Trophoblast cell (in vitro differentiated cells and primary cell): ENCODE data around the gene SLC36A1.

Experiments
- DNase-seq, 2 donors: peaks; one replicate each; pipeline ENCODE4 v3.0.0-alpha.2; 2016
- H2AFZ ChIP-seq: 2 replicates; pipeline ENCODE4 v1.6.1; 2013; ENCODE audit warnings: low read length, moderate library complexity, mild to moderate bottlenecking; ENCODE audit not compliant: insufficient read depth, poor library complexity
- H2AK5ac ChIP-seq: 2 replicates; pipeline ENCODE4 v1.6.1; 2013; ENCODE audit warnings: mild to moderate bottlenecking, low read length
- H2BK120ac ChIP-seq: 2 replicates; pipeline ENCODE4 v1.6.1; 2013; ENCODE audit warnings: low read length, mild to moderate bottlenecking, moderate library complexity; ENCODE audit not compliant: insufficient read depth, poor library complexity
- H2BK12ac ChIP-seq: 2 replicates; pipeline ENCODE4 v1.6.1; 2013; ENCODE audit warnings: mild to moderate bottlenecking, low read length, moderate library complexity
- H2BK5ac ChIP-seq: 2 replicates; pipeline ENCODE4 v1.6.1; 2013; ENCODE audit warnings: low read length, low read depth, moderate library complexity, mild to moderate bottlenecking; ENCODE audit not compliant: poor library complexity
- H3K14ac ChIP-seq: 2 replicates; pipeline ENCODE4 v1.6.1; 2013; ENCODE audit warnings: mild to moderate bottlenecking, low read length
- H3K18ac ChIP-seq: 2 replicates; pipeline ENCODE4 v1.6.1; 2013; ENCODE audit warnings: mild to moderate bottlenecking, low read length
- H3K23ac ChIP-seq: 2 replicates; pipeline ENCODE4 v1.6.1; 2013; ENCODE audit warnings: low read length
- H3K27ac ChIP-seq: 2 replicates; pipeline ENCODE4 v1.5.1; 2013; ENCODE audit warnings: low read depth, mild to moderate bottlenecking, inconsistent platforms, low read length, moderate library complexity
- H3K27me3 ChIP-seq: 2 replicates; pipeline ENCODE4 v1.6.1; 2013; ENCODE audit warnings: inconsistent platforms, mild to moderate bottlenecking, low read length, moderate library complexity; ENCODE audit not compliant: insufficient read depth
- H3K36me3 ChIP-seq, 2 experiments: 1 replicate in 1 of 2; 2 replicates in 1 of 2; pipeline ENCODE4 v1.6.1; 2013; ENCODE audit warnings: low read length in 2 of 2, mild to moderate bottlenecking in 2 of 2, moderate library complexity in 1 of 2; ENCODE audit not compliant: insufficient read depth in 2 of 2, control insufficient read depth in 1 of 2
- H3K4ac ChIP-seq: 2 replicates; pipeline ENCODE4 v1.6.1; 2013; ENCODE audit warnings: low read depth, mild to moderate bottlenecking, low read length, moderate library complexity
- H3K4me1 ChIP-seq, 2 experiments: 1 replicate in 1 of 2; 2 replicates in 1 of 2; pipeline ENCODE4 v1.6.1; 2013; ENCODE audit warnings: low read length in 2 of 2, mild to moderate bottlenecking in 2 of 2, moderate library complexity in 1 of 2; ENCODE audit not compliant: insufficient read depth in 2 of 2, control insufficient read depth in 1 of 2
- H3K4me2 ChIP-seq: 2 replicates; pipeline ENCODE4 v1.6.1; 2013; ENCODE audit warnings: inconsistent platforms, mild to moderate bottlenecking, low read length, moderate library complexity
- H3K4me3 ChIP-seq: 2 replicates; pipeline ENCODE4 v1.5.1; 2013; ENCODE audit warnings: mild to moderate bottlenecking, low read depth, low read length, inconsistent platforms
- H3K79me1 ChIP-seq: one replicate; pipeline ENCODE4 v1.6.1; 2013; ENCODE audit warnings: low read length
- H3K79me2 ChIP-seq: 2 replicates; pipeline ENCODE4 v1.6.1; 2013; ENCODE audit warnings: low read length, mild to moderate bottlenecking; ENCODE audit not compliant: control insufficient read depth, insufficient read depth, poor library complexity
- H3K9ac ChIP-seq: 2 replicates; pipeline ENCODE4 v1.6.1; 2013; ENCODE audit warnings: mild to moderate bottlenecking, low read length
- H3K9me3 ChIP-seq: 2 replicates; pipeline ENCODE4 v1.6.1; 2013; ENCODE audit warnings: low read depth, mild to moderate bottlenecking, control low read depth, inconsistent platforms, low read length; ENCODE audit not compliant: insufficient read depth
- H4K12ac ChIP-seq: 2 replicates; pipeline ENCODE4 v1.6.1; 2013; ENCODE audit warnings: low read depth, mild to moderate bottlenecking, low read length, moderate library complexity
- H4K8ac ChIP-seq: 2 replicates; pipeline ENCODE4 v1.6.1; 2013; ENCODE audit warnings: low read depth, mild to moderate bottlenecking, low read length, moderate library complexity
- H4K91ac ChIP-seq: one replicate; pipeline ENCODE4 v1.6.1; 2013; ENCODE audit warnings: low read depth, mild to moderate bottlenecking, low read length, moderate library complexity
- WGBS: extraction: QIAGEN DNeasy Blood & Tissue Kit; methylation state at CpG from one replicate; pipeline ENCODE4 v1.1.7; 2013; ENCODE audit warnings: missing lambda C conversion rate; ENCODE audit not compliant: insufficient read length, insufficient coverage; ENCODE audit errors: extremely low coverage; 5-methylcytosine and 5-hydroxymethylcytosine counted together

SLC36A1 gene

DNA sequence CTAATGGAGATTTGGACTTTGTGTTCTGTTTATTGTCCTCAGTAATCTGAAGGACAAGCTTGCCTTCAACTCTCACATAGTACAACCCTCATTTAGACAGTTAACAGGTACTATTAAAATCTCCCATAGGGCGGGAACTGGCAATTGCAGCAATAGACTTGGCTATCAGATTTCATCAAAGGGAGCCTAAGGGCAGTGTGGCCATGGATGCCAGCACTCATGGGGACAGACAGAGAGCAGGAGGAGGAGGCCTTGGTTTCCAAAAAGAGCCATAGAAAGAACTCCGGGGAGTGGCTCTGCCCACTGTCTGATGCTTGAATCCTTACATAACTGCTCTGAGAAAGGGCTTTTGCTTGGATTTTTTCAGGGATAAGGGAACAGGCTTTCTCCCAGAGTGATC, 6.8 kb downstream of the SLC36A1 start:
- Histone ChIP-seq H2BK120ac (no peak overlapping the region), H2AK5ac (no peak overlapping the region), H3K4me2 (no peak overlapping the region), H4K8ac (no peak overlapping the region), H3K4me3 (no peak overlapping the region), H3K9ac (no peak overlapping the region), H3K18ac (no peak overlapping the region), H3K9me3 (no peaks in the 10 kb centered on the region), H3K4me1 (peaks cover 6% of the 10 kb centered on the region in 2 experiments), H2BK12ac (no peak overlapping the region), H3K27ac (no peak overlapping the region), H2AFZ (no peak overlapping the region), H3K4ac (no peak overlapping the region), H3K23ac (no peak overlapping the region), H3K79me2 (no peaks in the 10 kb centered on the region), H3K14ac (no peak overlapping the region), H4K91ac (no peak overlapping the region), H3K36me3 (no peaks in the 10 kb centered on the region), H3K79me1 (no peaks in the 10 kb centered on the region), H4K12ac (no peak overlapping the region), H3K27me3 (no peaks in the 10 kb centered on the region), H2BK5ac (no peak overlapping the region)
- peak; percentile 40 to 70 for DNase-seq
- WGBS = no CpG with 5 or more reads among the region's 2 CpGs

DNA sequence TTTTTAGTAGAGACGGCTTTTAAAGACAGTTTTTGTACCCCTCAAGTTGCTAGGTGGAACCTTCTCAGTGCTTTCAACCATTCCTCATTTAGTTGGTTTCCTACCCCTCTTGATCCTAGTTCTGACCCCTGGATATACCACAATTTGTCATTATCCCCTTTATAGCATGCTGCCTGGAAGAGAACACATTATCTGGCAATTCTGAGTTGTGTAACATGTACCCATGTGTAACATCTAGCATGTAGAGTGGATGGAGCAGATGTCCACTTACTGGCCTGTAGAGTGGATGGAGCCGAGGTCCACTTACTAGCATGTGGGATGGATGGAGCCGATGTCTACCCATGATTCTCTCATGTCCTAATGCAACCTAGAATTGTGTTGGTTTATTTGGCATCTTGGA, 7.5 kb downstream of the SLC36A1 start:
- no peak for DNase-seq
- Histone ChIP-seq H4K91ac (no peak overlapping the region), H3K9me3 (no peaks in the 10 kb centered on the region), H2AK5ac (no peak overlapping the region), H3K79me2 (no peaks in the 10 kb centered on the region), H3K27me3 (no peaks in the 10 kb centered on the region), H3K27ac (no peak overlapping the region), H3K4ac (no peak overlapping the region), H3K36me3 (no peaks in the 10 kb centered on the region), H3K23ac (no peak overlapping the region), H4K12ac (no peak overlapping the region), H3K9ac (no peak overlapping the region), H3K4me3 (no peak overlapping the region), H2AFZ (no peak overlapping the region), H3K18ac (no peak overlapping the region), H3K14ac (no peak overlapping the region), H3K4me1 (peaks cover 6 to 10% of the 10 kb centered on the region in 2 experiments), H2BK120ac (no peak overlapping the region), H3K79me1 (no peaks in the 10 kb centered on the region), H3K4me2 (no peak overlapping the region), H2BK5ac (no peak overlapping the region), H4K8ac (no peak overlapping the region), H2BK12ac (no peak overlapping the region)
- WGBS = no CpG with 5 or more reads among the region's 3 CpGs

DNA sequence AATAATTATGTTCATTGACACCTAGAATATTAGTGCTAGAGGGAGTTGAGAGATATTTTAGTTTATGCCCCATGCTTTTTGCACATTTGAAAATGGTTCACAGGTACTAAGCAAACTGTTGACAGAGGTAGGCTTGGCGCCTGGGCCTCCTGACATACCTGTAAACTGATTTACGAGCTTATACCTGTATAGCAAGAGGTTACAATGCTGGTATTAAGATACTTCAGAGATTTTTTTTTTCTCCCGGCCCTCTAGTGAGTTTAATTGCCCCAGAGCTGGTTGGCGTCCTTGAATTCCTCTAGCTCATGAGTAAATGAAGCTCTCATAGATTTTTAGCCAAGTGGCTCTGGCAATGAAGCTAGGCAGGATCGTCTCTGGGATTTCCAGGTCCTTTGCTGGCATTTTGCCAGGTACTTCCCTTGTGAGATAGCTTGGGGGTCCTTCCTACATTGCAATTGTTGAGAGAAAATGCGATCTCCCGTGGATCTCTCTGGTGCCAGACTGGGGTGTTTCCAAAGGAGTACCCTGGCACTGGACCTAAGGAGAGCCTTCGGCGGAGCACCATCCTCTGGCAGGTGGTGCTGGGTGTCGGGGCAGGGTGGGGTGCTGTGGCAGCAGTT, 9.0 kb downstream of the SLC36A1 start:
- Histone ChIP-seq H2BK12ac (peak overlapping the region; percentile 17), H3K14ac (no peak overlapping the region), H3K4me2 (no peak overlapping the region), H3K4ac (no peak overlapping the region), H3K4me1 (peaks cover 9 to 13% of the 10 kb centered on the region in 2 experiments), H3K9me3 (no peaks in the 10 kb centered on the region), H4K8ac (no peak overlapping the region), H3K27ac (no peak overlapping the region), H4K12ac (no peak overlapping the region), H4K91ac (no peak overlapping the region), H2BK5ac (no peak overlapping the region), H3K23ac (no peak overlapping the region), H2BK120ac (no peak overlapping the region), H3K79me1 (no peaks in the 10 kb centered on the region), H3K4me3 (no peak overlapping the region), H3K18ac (peak overlapping the region; percentile 56), H3K79me2 (no peaks in the 10 kb centered on the region), H3K9ac (no peak overlapping the region), H2AK5ac (no peak overlapping the region), H3K27me3 (no peaks in the 10 kb centered on the region), H2AFZ (no peak overlapping the region), H3K36me3 (no peaks in the 10 kb centered on the region)
- peak; percentile 75 to 89 for DNase-seq
- no CpG with 5 or more reads among the region's 10 CpGs for WGBS

DNA sequence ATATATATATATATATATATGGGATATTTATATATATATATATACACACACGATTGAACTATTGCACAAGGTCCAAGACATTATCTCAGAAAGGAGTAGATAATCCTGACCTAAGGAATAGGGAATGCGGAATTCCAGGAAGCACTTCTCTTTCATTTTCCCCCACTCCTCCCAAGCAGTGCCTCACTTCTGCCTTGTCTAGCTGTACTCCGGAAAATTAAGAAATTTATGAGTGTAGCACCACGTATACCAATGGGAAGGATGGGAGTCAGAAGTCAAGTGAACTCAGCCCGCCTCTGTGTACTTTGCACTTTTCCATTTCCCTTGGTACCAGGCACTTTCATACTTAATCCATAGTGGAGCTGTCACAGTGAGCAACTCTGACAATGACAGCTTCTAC, 10.9 kb downstream of the SLC36A1 start:
- H2BK12ac ChIP-seq = no peak overlapping the region
- H2AK5ac ChIP-seq = no peak overlapping the region
- WGBS = no CpG with 5 or more reads among the region's 5 CpGs
- H2BK5ac ChIP-seq = no peak overlapping the region
- H3K27ac ChIP-seq = no peak overlapping the region
- H3K14ac ChIP-seq = no peak overlapping the region
- no peaks in the 10 kb centered on the region for H3K9me3 ChIP-seq
- DNase-seq = peak; percentile 15 to 50
- no peak overlapping the region for H2BK120ac ChIP-seq
- H3K23ac ChIP-seq = no peak overlapping the region
- no peaks in the 10 kb centered on the region for H3K79me2 ChIP-seq
- H3K18ac ChIP-seq = no peak overlapping the region
- no peak overlapping the region for H4K91ac ChIP-seq
- H3K4ac ChIP-seq = no peak overlapping the region
- H3K27me3 ChIP-seq = no peaks in the 10 kb centered on the region
- no peaks in the 10 kb centered on the region for H3K79me1 ChIP-seq
- no peak overlapping the region for H3K9ac ChIP-seq
- H4K12ac ChIP-seq = no peak overlapping the region
- peaks cover 9 to 13% of the 10 kb centered on the region in 2 experiments for H3K4me1 ChIP-seq
- H4K8ac ChIP-seq = no peak overlapping the region
- no peak overlapping the region for H2AFZ ChIP-seq
- no peaks in the 10 kb centered on the region for H3K36me3 ChIP-seq
- no peak overlapping the region for H3K4me3 ChIP-seq
- no peak overlapping the region for H3K4me2 ChIP-seq
